Upper lobe of left lung (tissue), 6 donors: Measurements from ENCODE around the gene JPT2. TPM values are rescaled to one million over a fixed set of nuclear protein-coding genes. Genes with fewer than 3 reads are reported as not detected.

Experiments
- ATAC-seq, 2 donors: fragments of 200-7000 bp; cut with Tn5 transposase; one replicate each; pipeline ENCODE4 v1.9.1; 2022; ENCODE audit warnings: mild to moderate bottlenecking in 2 of 2, moderate library complexity in 2 of 2; ENCODE audit not compliant: low FRiP score in 2 of 2
- DNase-seq, 2 donors: peaks; one replicate each; pipeline ENCODE4 v3.0.0-alpha.2; 2019 to 2020
- H3K27ac ChIP-seq, 4 donors: fragments of 200-600 bp; sonication (generic); one replicate each; pipeline ENCODE4 v1.5.1; 2016 to 2019
- H3K27me3 ChIP-seq, 4 donors: fragments of 200-600 bp; sonication (generic); one replicate each; pipeline ENCODE4 v1.5.1; 2017 to 2019
- H3K36me3 ChIP-seq, 4 donors: fragments of 200-600 bp; sonication (generic); one replicate each; pipeline ENCODE4 v1.5.1; 2016 to 2019
- H3K4me1 ChIP-seq, 4 donors: fragments of 200-600 bp; sonication (generic); one replicate each; pipeline ENCODE4 v1.5.1; 2018 to 2019
- H3K4me3 ChIP-seq, 4 donors: fragments of 200-600 bp; sonication (generic); one replicate each; pipeline ENCODE4 v1.5.1; 2017 to 2019; ENCODE audit warnings: mild to moderate bottlenecking in 2 of 4, moderate library complexity in 1 of 4
- H3K9me3 ChIP-seq, 4 donors: fragments of 200-600 bp; sonication (generic); one replicate each; pipeline ENCODE4 v1.5.1; 2018 to 2019
- EP300 ChIP-seq, 4 donors: sonication (generic); formaldehyde crosslinking; IDR thresholded peaks; one replicate each; pipeline ENCODE4 v1.5.1; 2017; ENCODE audit warnings: antibody characterized with exemption in 4 of 4, control low read depth in 2 of 4
- POLR2A ChIP-seq, 4 donors: fragments of 450-650 bp; IDR thresholded peaks; one replicate each; pipeline ENCODE4 v1.5.1; 2016 to 2017; ENCODE audit warnings: antibody characterized with exemption in 4 of 4, mild to moderate bottlenecking in 2 of 4
- POLR2AphosphoS5 ChIP-seq, 2 donors: sonication (generic); formaldehyde crosslinking; IDR thresholded peaks; one replicate each; pipeline ENCODE4 v1.5.1; 2017; ENCODE audit warnings: antibody characterized with exemption in 2 of 2
- WGBS, 2 donors: methylation state at CpG; one replicate each; pipeline ENCODE4 v1.1.5; 2017 to 2018; 5-methylcytosine and 5-hydroxymethylcytosine counted together
- total RNA-seq, 6 donors: library from RNA; depleted of rRNA in 4 of 6; stranded (reverse); fragments of >200 nt in 4 of 6; gene quantifications; one replicate each; pipeline versions ENCODE4 v1.1.0 to v1.2.1, GENCODE V29; 2016 to 2021
- TF ChIP-seq, protein P1 (sequence below), 6 experiments: fragments of 450-650 bp in 4 of 6; fragments of 200-600 bp in 2 of 6; sonication (generic) in 2 of 6; IDR thresholded peaks; one replicate each; pipeline ENCODE4 v1.5.1; 2016 to 2019; ENCODE audit warnings: antibody characterized with exemption in 6 of 6
- donor health status: DM: no; HTN: no; CAD: no; lungs with moderate emphysema.
- donor health status: DM: no; HTN: yes; CAD: no; lungs with severe emphysema.

Gene JPT2
- total RNA-seq, 6 donors from 2014 or later: 15.8 to 60.5 (median 38.3) TPM

DNA sequence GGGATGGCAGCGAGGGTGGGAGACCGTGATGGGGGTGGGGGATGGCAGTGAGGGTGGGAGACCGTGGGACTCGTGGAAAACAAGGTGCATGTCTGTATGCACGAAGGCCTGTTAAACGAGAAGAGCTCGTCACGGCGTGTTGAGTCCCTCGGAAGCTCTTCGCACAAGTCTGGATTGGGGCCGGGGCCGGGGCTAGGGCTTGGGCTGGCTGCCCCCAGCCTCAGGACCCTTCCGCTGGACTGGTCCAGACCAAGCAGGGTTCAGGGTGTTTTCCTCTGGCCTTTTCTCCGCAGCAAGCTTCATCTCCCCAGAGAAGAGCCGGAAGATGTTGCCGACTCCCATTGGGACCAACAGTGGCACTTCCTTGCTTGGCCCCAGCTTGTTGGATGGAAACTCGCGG lies 7.7 kb upstream of the JPT2 start:
- Histone ChIP-seq H3K9me3 (no peaks in the 10 kb centered on the region), H3K4me1 (no peaks in the 10 kb centered on the region), H3K36me3 (peaks cover 62 to 100% (median 95%) of the 10 kb centered on the region in 4 donors), H3K4me3 (no peak overlapping the region), H3K27me3 (no peaks in the 10 kb centered on the region), H3K27ac (no peak overlapping the region)
- DNase-seq: no peak
- TF ChIP-seq EP300 (IDR thresholded peaks at IDR 0.05): no peak
- TF ChIP-seq, protein P1, sequence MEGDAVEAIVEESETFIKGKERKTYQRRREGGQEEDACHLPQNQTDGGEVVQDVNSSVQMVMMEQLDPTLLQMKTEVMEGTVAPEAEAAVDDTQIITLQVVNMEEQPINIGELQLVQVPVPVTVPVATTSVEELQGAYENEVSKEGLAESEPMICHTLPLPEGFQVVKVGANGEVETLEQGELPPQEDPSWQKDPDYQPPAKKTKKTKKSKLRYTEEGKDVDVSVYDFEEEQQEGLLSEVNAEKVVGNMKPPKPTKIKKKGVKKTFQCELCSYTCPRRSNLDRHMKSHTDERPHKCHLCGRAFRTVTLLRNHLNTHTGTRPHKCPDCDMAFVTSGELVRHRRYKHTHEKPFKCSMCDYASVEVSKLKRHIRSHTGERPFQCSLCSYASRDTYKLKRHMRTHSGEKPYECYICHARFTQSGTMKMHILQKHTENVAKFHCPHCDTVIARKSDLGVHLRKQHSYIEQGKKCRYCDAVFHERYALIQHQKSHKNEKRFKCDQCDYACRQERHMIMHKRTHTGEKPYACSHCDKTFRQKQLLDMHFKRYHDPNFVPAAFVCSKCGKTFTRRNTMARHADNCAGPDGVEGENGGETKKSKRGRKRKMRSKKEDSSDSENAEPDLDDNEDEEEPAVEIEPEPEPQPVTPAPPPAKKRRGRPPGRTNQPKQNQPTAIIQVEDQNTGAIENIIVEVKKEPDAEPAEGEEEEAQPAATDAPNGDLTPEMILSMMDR (IDR thresholded peaks at IDR 0.05): no peak
- no peak for TF ChIP-seq POLR2AphosphoS5 (IDR thresholded peaks at IDR 0.05)
- TF ChIP-seq POLR2A (IDR thresholded peaks at IDR 0.05): no peak
- no peak for ATAC-seq
- 94% methylated on average over 18 to 19 of the region's 19 CpGs for WGBS, 2 donors

DNA sequence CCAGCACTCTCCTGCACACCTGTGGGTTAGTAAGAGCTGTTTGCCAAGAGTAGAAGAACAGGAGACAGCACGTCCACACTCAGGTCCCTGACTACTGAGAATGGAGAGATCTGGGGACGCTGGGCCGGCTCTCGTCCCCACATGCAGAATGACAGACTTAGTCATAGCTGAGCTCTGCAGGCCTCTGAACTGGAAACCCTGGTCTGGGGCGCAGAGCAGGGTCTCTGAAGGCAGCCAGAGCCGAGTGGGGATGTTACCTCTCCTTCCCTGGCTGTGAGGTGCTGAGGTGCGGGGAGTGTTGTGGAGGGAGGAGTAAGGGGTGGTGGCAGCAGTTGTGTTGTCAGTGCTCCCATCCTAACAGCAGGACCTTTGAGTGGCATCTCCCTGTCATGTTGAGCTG lies 7.2 kb upstream of the JPT2 start:
- peaks cover 60 to 97% (median 92%) of the 10 kb centered on the region in 4 donors for H3K36me3 ChIP-seq
- no peaks in the 10 kb centered on the region for H3K9me3 ChIP-seq
- TF ChIP-seq POLR2A (IDR thresholded peaks at IDR 0.05): no peak
- TF ChIP-seq, protein P1 (IDR thresholded peaks at IDR 0.05): no peak
- no peak for TF ChIP-seq POLR2AphosphoS5 (IDR thresholded peaks at IDR 0.05)
- no peak for TF ChIP-seq EP300 (IDR thresholded peaks at IDR 0.05)
- no peaks in the 10 kb centered on the region for H3K4me1 ChIP-seq
- no peak for DNase-seq
- no peak overlapping the region for H3K27ac ChIP-seq
- WGBS, 2 donors: 90 to 96% methylated on average over 2 to 7 of the region's 7 CpGs
- no peak overlapping the region for H3K4me3 ChIP-seq
- no peaks in the 10 kb centered on the region for H3K27me3 ChIP-seq
- ATAC-seq: no peak

DNA sequence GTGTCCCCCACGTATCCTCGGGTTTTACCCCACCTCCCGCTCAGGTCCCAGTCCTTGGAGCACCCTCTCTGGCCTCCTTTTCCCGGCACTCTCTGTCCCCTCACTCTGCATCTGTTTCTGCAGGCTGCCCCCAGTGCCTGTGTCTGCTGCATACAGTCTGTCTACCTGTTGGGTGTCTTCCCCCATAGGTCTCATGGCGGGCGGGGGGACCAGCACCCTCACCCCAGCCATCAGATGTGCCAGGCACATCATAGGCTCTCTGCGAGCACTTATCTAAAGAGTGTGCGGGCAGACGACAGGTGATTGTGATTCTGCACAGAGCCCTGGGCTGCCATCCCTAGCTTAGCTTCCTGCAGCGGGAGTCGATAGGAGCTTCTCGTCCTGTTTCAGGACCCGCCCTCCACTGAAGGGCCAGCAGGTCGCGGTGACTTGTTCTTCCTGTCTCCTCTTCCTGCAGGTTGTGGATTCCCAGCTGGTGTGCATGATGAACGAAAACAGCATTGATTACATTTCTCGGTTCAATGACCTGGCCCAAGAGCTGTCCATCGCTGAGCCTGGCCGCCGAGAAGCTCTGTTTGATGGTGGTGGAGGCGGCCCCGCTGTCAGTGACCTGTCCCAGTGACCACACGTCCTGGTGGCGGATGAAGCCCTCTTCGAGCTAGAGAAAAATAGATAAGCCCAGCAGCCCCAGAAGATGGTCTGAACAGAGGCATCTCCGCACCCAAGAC lies 4.5 kb upstream of the JPT2 start:
- peaks cover 35 to 69% (median 67%) of the 10 kb centered on the region in 4 donors for H3K36me3 ChIP-seq
- no peak overlapping the region for H3K27ac ChIP-seq
- no peak for ATAC-seq
- no peak overlapping the region for H3K4me3 ChIP-seq
- peaks cover 0 to 11% (median 4%) of the 10 kb centered on the region in 4 donors for H3K4me1 ChIP-seq
- H3K27me3 ChIP-seq: no peaks in the 10 kb centered on the region
- no peak for DNase-seq
- no peaks in the 10 kb centered on the region for H3K9me3 ChIP-seq
- 92 to 95% methylated on average over 18 to 26 of the region's 26 CpGs for WGBS, 2 donors
- TF ChIP-seq POLR2AphosphoS5 (IDR thresholded peaks at IDR 0.05) (no peak), EP300 (IDR thresholded peaks at IDR 0.05) (no peak), POLR2A (IDR thresholded peaks at IDR 0.05) (no peak)
- TF ChIP-seq, protein P1 (IDR thresholded peaks at IDR 0.05): no peak

DNA sequence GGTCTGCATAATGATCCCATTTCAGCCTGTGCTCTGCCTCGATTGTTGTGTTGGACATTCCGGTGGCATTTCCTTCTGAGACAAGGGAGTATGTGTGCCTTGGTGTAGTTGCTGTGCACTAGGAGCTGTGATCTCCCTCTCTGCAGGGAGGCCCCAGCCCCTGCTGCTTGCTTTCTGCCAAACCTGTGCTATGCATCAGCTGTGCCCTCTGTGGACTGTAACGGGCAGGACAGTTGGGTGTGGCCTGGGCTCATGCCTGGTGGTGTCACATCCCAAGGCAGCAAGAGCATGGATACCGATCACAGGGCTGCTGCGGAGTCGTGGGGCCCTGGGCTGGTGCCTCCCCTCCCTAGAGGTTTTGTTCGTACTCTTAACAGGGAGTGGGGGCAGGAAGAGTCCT lies 3.8 kb upstream of the JPT2 start:
- Histone ChIP-seq H3K36me3 (peaks cover 28 to 62% (median 59%) of the 10 kb centered on the region in 4 donors), H3K4me3 (no peak overlapping the region), H3K9me3 (no peaks in the 10 kb centered on the region), H3K4me1 (peaks cover 6 to 18% (median 11%) of the 10 kb centered on the region in 4 donors), H3K27ac (no peak overlapping the region), H3K27me3 (no peaks in the 10 kb centered on the region)
- 93 to 96% methylated on average over 4 to 7 of the region's 7 CpGs for WGBS, 2 donors
- TF ChIP-seq POLR2A (IDR thresholded peaks at IDR 0.05) (no peak), EP300 (IDR thresholded peaks at IDR 0.05) (no peak), POLR2AphosphoS5 (IDR thresholded peaks at IDR 0.05) (no peak)
- TF ChIP-seq, protein P1 (IDR thresholded peaks at IDR 0.05): no peak
- DNase-seq (no peak), ATAC-seq (no peak)
